ENCODE data around the gene MRS2.

The MRS2 gene

DNA sequence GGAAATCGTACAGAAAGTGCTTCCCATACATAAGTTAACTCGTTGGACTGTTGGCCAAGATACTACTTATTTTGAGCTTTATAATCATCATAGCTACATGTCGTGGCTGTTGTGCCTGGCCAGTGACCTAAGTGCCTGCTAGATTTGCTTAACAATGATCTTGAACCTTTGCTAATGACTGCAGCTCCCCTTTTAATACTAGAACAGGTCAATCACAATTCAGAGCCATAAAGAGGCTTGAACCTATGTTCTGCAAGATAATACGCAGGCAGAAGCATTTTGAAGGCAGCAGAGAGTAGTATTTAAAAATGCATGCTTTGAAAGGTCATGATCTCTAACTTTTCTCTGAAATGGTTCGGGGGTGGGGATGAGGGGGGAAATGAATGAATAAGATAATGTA is 2.5 kb downstream of the MRS2 start:
- H3K9ac ChIP-seq (ENCODE audit: low read length), result no peak overlapping the region
- H3K9me3 ChIP-seq (ENCODE audit: insufficient read depth, low read length), result no peaks in the 10 kb centered on the region
- peaks cover 6% of the 10 kb centered on the region for H3F3A ChIP-seq (ENCODE audit: insufficient read depth)
- H2AFZ ChIP-seq (ENCODE audit: low read depth, low read length, severe bottlenecking), result no peak overlapping the region
- H3K79me2 ChIP-seq (ENCODE audit: insufficient read depth, low read length), result peaks cover 52% of the 10 kb centered on the region
- peaks cover 21% of the 10 kb centered on the region; the same call in 1 of the 2 replicates for H3K36me3 ChIP-seq (ENCODE audit: low read length)
- no peaks in the 10 kb centered on the region for H3K9me2 ChIP-seq (replicated peaks; ENCODE audit: insufficient read depth, low read length)
- H3K27me3 ChIP-seq (ENCODE audit: low read length), result no peaks in the 10 kb centered on the region
- H3K27ac ChIP-seq (ENCODE audit: low read depth, low read length), result no peak overlapping the region
- no peak overlapping the region for H3K4me3 ChIP-seq (ENCODE audit: insufficient read depth, low read length, poor library complexity, severe bottlenecking)
- H3K4me2 ChIP-seq (ENCODE audit: low read depth, low read length, poor library complexity, severe bottlenecking), result no peak overlapping the region
- no peak for TF ChIP-seq EZH2phosphoT487 (conservative IDR thresholded peaks at IDR 0.05; ENCODE audit: low read length)
- TF ChIP-seq, protein P1, sequence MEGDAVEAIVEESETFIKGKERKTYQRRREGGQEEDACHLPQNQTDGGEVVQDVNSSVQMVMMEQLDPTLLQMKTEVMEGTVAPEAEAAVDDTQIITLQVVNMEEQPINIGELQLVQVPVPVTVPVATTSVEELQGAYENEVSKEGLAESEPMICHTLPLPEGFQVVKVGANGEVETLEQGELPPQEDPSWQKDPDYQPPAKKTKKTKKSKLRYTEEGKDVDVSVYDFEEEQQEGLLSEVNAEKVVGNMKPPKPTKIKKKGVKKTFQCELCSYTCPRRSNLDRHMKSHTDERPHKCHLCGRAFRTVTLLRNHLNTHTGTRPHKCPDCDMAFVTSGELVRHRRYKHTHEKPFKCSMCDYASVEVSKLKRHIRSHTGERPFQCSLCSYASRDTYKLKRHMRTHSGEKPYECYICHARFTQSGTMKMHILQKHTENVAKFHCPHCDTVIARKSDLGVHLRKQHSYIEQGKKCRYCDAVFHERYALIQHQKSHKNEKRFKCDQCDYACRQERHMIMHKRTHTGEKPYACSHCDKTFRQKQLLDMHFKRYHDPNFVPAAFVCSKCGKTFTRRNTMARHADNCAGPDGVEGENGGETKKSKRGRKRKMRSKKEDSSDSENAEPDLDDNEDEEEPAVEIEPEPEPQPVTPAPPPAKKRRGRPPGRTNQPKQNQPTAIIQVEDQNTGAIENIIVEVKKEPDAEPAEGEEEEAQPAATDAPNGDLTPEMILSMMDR (IDR thresholded peaks at IDR 0.05; ENCODE audit: insufficient read depth, low read length, poor library complexity, severe bottlenecking), result no peak
- no peaks in the 10 kb centered on the region for H4K20me1 ChIP-seq (ENCODE audit: low read depth, low read length)

DNA sequence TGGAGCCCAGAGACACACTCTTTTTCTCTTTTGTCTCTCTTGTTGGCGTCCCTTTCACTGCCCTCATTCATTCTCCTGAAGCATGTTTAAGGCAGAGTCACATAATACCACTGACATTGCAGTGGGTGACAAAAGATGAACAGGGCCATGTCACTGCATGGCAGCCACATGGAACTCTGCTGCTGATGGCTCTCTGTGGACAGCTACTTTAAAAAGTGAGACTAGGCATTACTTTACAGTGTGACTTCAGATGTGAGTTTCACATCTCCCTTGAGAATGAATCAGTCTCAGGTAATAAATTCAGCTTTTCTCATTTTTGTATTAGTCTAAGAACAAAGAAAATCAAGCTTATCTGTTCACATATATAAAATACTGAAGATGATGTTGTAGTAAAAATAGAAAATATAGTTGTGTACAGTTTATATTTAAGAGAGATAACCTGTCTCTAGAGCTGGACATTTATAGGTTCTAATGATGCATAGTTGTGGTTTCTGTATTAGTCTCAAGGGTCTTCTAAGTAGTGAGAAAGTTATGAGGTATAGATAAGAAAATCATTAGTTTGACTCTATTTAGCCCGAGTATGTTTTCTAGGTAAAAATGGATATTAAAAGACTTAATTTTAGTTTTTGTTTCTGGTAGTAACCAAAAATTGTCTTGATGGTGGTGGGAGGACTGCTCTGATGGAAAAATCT is 6.1 kb downstream of the MRS2 start:
- TF ChIP-seq, protein P1 (IDR thresholded peaks at IDR 0.05; ENCODE audit: insufficient read depth, low read length, poor library complexity, severe bottlenecking), result no peak
- no peak for TF ChIP-seq EZH2phosphoT487 (conservative IDR thresholded peaks at IDR 0.05; ENCODE audit: low read length)
- Histone ChIP-seq H3K79me2 (ENCODE audit: insufficient read depth, low read length) (peaks cover 39% of the 10 kb centered on the region), H3K27ac (ENCODE audit: low read depth, low read length) (no peak overlapping the region)

DNA sequence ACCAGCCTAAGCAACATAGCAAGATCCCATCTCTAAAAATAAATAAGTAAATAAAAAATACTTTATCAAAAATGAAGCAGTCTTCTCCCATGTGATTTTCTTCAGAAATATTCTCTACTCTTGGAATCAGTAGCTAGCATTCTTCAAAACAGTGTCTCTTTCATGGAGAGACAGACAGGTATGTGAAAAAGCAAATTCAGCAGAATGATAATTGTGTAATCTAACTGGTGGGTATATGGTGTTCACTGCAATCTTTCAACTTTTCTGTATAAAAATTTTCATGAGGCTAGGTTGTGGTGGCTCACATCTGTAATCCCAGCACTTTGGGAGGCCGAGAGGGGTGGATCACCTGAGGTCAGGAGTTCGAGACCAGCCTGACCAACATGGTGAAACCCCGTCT is 7.9 kb downstream of the MRS2 start:
- Histone ChIP-seq H3K9me2 (replicated peaks; ENCODE audit: insufficient read depth, low read length) (no peaks in the 10 kb centered on the region), H3K4me3 (ENCODE audit: insufficient read depth, low read length, poor library complexity, severe bottlenecking) (no peak overlapping the region), H3K36me3 (ENCODE audit: low read length) (peaks cover 52% of the 10 kb centered on the region), H4K20me1 (ENCODE audit: low read depth, low read length) (no peaks in the 10 kb centered on the region), H2AFZ (ENCODE audit: low read depth, low read length, severe bottlenecking) (no peak overlapping the region), H3K79me2 (ENCODE audit: insufficient read depth, low read length) (peaks cover 23% of the 10 kb centered on the region; the same call in 1 of the 2 replicates), H3K27ac (ENCODE audit: low read depth, low read length) (no peak overlapping the region), H3F3A (ENCODE audit: insufficient read depth) (no peaks in the 10 kb centered on the region; the same call in 1 of the 2 replicates), H3K9me3 (ENCODE audit: insufficient read depth, low read length) (no peaks in the 10 kb centered on the region), H3K27me3 (ENCODE audit: low read length) (no peaks in the 10 kb centered on the region), H3K9ac (ENCODE audit: low read length) (no peak overlapping the region), H3K4me2 (ENCODE audit: low read depth, low read length, poor library complexity, severe bottlenecking) (no peak overlapping the region)
- no peak for TF ChIP-seq EZH2phosphoT487 (conservative IDR thresholded peaks at IDR 0.05; ENCODE audit: low read length)
- TF ChIP-seq, protein P1 (IDR thresholded peaks at IDR 0.05; ENCODE audit: insufficient read depth, low read length, poor library complexity, severe bottlenecking), result no peak

More for the DNA sequence above, 6.1 kb downstream of the MRS2 start:
- Histone ChIP-seq H4K20me1 (ENCODE audit: low read depth, low read length) (no peaks in the 10 kb centered on the region), H3K27me3 (ENCODE audit: low read length) (no peaks in the 10 kb centered on the region), H3K9me3 (ENCODE audit: insufficient read depth, low read length) (no peaks in the 10 kb centered on the region), H2AFZ (ENCODE audit: low read depth, low read length, severe bottlenecking) (no peak overlapping the region), H3K36me3 (ENCODE audit: low read length) (peaks cover 47% of the 10 kb centered on the region), H3K4me2 (ENCODE audit: low read depth, low read length, poor library complexity, severe bottlenecking) (no peak overlapping the region), H3F3A (ENCODE audit: insufficient read depth) (peaks cover 6% of the 10 kb centered on the region), H3K9me2 (replicated peaks; ENCODE audit: insufficient read depth, low read length) (no peaks in the 10 kb centered on the region), H3K4me3 (ENCODE audit: insufficient read depth, low read length, poor library complexity, severe bottlenecking) (no peak overlapping the region), H3K9ac (ENCODE audit: low read length) (no peak overlapping the region)

All from SU-DHL-6 (cell line).